HG03060 (cell line): ENCODE measurements around the gene CYBA.

Experiments used
- ATAC-seq: cut with Tn5 transposase; IDR thresholded peaks from one replicate; pipeline ENCODE4 v1.9.1; 2021; ENCODE audit warnings: low read depth, moderate number of reproducible peaks; ENCODE audit not compliant: unreplicated experiment

CYBA gene

GRCh38 chr16:88650749-88651275 is at the start of gene CYBA:
Gene CYBA, minus strand, starts transcription at chr16:88651053. Its CDS starts 40 bp downstream, at chr16:88651013.
- peak; percentile 45 for ATAC-seq

DNA sequence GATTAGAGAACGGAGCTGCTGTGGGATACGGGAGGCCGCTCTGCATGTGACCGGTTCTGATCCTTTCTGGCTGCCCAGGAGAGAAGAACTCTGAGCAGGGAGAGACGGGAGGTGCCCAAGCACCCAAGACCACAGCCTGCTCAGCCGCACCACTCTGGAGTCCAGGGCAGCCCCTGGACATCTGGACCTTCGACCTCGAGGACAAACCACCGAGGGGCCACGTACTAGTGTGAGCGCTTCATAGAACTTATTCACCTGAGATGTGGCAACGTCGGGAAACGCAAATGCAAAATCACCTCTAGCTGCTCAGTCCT is 49.4 kb upstream of the CYBA start:
- ATAC-seq = no peak

DNA sequence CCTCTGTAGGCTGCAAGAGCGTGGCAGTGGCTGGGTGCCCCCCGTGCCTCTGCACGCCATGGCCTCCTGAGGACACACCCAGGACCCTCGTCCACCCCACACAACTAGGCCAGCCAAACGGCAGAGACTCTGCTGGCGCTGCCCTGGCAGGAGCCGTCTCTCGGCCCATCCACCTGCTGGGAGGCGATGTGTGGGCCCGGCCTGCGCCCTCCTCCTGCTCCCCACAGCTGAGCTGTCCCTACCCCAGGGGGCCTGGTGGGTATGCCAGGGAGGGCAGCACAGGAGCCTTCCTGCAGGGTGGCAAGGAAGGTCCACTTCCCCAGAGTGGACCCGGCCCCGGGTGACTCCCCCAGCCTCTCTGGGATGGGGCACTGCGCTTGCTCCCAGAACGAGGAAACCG is 48.3 kb upstream of the CYBA start:
- no peak for ATAC-seq

GRCh38 chr16:88698646-88699045 is 47.8 kb upstream of the CYBA start:
- ATAC-seq = no peak

- ATAC-seq = no peak
These were observed 47.2 kb upstream of the CYBA start for GRCh38 chr16:88697831-88698615.

DNA sequence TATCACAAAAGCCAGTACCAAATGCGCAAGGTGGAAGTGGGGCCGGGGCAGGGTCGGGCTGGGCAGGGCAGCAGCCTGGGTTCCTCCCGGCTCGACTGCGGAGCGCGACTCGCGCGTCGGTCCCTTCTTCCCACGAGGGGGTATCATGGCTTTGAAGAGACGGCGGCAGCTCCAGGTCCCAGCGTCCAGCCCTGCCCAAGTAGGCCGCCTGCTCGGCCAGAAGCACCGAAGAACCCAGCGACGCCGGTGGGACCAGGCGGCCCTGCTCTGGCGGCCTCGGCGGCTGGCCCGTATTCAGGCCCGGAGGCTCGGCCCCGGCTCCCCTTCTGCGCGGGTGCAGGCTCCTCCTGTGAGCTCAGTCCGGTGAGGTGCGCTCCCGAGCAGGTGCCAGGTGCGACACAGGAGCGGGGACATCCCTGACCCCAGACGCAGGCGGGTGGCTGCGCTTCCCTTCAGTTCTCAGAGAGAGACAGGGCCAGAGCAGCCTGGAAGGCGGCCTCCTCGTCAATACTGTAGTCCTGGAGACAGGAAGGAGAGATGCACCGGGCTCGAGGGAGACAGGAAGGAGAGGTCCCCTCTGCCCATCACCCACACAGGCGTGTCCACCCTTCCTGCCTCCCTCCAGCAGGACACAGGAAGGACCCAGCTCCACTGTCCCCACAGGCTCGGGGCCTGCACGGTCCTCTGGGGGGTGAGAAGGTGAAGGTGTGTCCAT is 46.4 kb upstream of the CYBA start:
- ATAC-seq = no peak

DNA sequence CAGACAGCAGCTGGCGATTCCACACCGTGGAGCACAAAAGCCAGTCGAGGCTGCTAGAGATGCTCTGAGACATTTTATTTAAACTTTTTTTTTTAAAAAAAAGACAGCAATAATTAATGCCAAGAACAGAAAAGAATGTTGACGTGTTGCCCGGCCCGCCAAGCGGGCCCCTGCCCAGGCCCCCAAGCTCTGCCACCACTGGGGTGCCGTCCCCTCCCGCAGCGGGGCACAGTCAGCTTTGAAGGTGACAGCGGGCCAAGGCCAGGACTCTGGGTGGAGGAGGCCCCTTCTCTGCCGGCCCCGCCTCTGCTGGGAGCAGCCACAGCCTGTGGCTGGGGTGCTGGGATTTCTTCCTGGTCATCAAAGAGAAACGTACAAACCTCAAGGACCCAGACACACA is 45.6 kb upstream of the CYBA start:
- no peak for ATAC-seq

GRCh38 chr16:88695753-88696152 is 44.9 kb upstream of the CYBA start:
- no peak for ATAC-seq

- ATAC-seq = no peak
These were observed 44.4 kb upstream of the CYBA start for GRCh38 chr16:88695218-88695617.

GRCh38 chr16:88694221-88695087 is 43.6 kb upstream of the CYBA start:
- ATAC-seq = no peak

DNA sequence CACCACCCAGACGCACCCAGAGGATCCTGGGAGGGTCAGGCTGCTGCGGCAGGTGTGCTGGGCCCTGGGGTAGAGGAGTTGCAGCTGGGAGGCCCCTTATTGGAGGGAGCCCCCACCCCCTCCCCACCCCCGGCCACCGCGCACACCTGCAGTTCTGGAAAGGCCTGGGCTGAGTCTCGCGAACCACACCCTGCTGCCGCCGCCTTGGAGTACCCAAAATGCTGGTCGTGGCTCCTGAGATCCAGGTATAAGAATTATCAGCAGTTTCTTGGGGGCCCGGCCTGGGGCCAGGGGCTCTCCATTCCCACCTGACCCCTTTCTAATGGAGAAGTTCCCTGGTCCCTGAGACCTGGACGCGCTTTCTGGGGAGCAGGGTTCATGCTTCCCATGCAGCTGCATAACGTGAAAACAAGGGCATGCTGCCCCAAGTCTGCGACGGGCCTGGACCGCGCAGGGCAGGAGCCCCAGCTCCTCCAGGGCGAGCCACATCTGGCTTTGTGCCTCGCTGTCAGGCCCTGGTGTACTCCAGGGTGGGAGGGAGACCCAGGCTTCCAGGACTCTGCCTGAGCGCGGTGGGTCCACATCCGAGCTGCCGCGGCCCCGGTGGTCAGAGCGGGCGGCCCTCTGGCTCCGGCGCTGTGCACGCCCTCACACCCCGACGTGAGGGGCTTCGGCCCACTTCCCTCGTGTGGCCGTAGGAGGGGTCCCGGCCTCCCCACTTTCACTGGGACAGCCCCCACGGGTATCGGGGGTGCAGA is 42.7 kb upstream of the CYBA start:
- no peak for ATAC-seq

DNA sequence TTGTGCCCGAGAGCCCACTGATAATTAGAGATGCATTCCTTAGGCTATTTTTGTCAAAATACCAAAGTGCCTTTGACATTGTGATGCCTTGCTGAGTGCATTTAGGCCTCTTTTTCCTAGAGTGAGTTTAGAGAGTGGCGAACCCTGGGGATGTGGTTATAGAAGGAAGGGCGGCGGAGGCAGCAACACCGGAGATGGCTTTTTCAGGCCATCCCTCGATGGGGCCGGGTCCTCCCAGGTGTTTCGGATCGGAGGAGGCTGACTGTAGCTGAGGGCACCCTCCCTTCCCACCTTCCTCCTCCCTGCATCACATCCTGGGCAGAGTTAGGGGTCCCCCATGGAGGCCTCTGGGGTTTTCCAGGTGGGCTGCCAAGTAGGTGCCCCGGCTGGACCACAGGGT is 42.0 kb upstream of the CYBA start:
- ATAC-seq = no peak

- ATAC-seq = no peak
These were observed 41.2 kb upstream of the CYBA start for GRCh38 chr16:88691924-88692560.

GRCh38 chr16:88691129-88691813 is 40.4 kb upstream of the CYBA start:
- ATAC-seq = no peak

DNA sequence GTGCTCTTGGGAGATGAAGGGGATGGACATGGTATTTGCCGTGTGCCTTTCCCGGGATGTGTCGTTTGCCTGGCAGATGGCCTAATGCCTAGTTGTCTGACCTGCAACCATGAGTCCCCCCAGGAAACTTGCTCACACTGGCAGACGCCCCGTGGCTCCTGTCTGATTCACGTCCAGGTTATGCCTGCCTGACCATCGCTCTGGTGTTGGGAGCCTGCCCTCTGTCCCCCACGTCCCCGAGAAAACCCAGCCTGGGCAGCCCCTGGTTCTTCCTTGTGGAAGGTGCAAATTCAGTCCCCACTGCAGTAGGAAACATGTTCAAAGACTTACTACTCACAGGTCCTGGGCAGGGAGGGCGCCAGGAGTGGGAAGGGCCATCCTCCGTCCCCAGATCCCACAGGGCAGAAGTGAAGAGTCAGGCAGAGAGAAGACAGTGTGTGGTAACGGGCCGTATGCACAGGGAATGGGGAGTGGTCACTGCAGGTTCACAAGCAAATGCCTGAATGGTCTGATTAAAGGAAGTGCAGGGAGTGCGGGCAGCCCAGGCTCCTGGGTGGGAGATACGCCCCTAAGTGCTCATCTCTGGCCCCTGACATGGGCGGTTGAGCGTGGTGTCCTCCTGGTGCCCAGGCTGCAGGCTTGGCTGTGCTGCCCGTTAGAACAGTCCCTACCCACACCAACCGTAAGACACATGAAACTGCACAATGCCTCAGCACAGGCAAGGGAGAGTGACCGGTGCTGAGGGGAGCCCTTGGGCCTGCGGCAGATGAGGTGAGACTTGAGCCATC is 39.7 kb upstream of the CYBA start:
- no peak for ATAC-seq

DNA sequence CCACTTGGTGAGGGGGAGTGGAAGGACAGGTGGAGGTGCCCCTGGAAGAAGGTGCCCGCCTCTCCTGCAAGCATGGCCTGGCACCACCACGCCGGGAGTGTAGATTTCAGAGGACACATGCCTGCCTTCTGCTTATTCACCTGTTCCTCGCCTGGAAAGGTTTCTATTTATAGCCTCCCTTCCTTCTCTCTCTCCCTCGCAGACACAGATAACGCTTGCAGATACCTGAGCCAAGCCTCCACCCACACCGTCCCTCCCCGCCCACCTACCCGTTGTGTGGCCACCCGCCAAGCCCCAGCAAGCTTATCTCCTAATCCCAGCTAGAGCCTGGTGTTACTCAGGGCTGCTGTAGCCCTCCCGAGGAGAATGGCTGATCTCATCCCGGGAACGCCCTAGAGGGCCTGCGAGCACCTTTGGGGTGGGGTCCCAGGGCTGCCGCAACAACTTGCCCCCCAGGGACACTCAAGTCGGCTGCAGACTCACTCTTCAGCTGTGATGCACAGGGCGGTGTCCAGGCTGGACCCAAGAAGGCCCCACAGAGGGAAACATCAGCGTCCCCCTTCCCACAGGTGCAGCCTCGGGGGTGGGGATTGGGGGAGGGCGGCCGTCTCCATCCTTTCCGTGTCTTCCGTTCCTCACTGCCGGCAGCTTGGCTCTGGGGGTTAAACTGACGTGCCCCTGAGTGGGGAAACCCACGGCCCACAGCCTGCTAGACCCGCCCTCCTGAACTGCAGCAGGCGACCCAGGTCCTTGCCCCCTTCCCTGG is 37.3 kb upstream of the CYBA start:
- ATAC-seq = no peak

GRCh38 chr16:88687676-88688012 is 36.8 kb upstream of the CYBA start:
- ATAC-seq = no peak

GRCh38 chr16:88687254-88687576 is 36.4 kb upstream of the CYBA start:
- no peak for ATAC-seq
